GM12878 (cell line): ENCODE results near the gene FOXD2. TPM values are rescaled to one million over a fixed set of nuclear protein-coding genes. Genes with fewer than 3 reads are reported as not detected.

Experiments used
- ATAC-seq: fragments of 200-7000 bp; cut with Tn5 transposase; 3 replicates; pipeline ENCODE4 v1.9.1; 2020; ENCODE audit warnings: mild to moderate bottlenecking, moderate library complexity
- BruUV-seq: library from RNA; stranded (reverse); fragments of 400-500 nt; replicated peaks from 2 replicates; lab custom pipeline; 2021; lab: Mats Ljungman, UMichigan
- CTCF ChIA-PET: fragments of 300-600 bp; sonication (Branson Sonifier 250); formaldehyde crosslinking; extraction: SDS; loops from one replicate; lab custom pipeline; 2021; ENCODE audit warnings: inconsistent platforms; lab: Yijun Ruan, JAX
- POLR2A ChIA-PET: fragments of 350-600 bp; formaldehyde crosslinking; extraction: SDS; loops from one replicate; lab custom pipeline; 2021; ENCODE audit warnings: inconsistent platforms; lab: Charles Lee
- RAD21 ChIA-PET: fragments of 300-600 bp; sonication (Branson Sonifier 250); formaldehyde crosslinking; loops from one replicate; lab custom pipeline; 2023; ENCODE audit warnings: antibody characterized with exemption; ENCODE audit not compliant: unreplicated experiment; lab: Charles Lee
- SMC1A ChIA-PET: fragments of 300-600 bp; sonication (Branson Sonifier 250); formaldehyde crosslinking; loops from one replicate; lab custom pipeline; 2023; ENCODE audit not compliant: unreplicated experiment, uncharacterized antibody; lab: Charles Lee
- DNase-seq: peaks from one replicate; pipeline ENCODE4 v3.0.0-alpha.2; 2011; ENCODE audit warnings: low read depth, low spot score
- FAIRE-seq: peaks from 3 replicates; lab custom pipeline; 2011; peaks lifted over from hg19 to GRCh38; lab: Jason Lieb, UNC
- H2AFZ ChIP-seq: 2 replicates; pipeline ENCODE4 v1.6.0; 2011; ENCODE audit warnings: low read depth, low read length, control low read depth; ENCODE audit not compliant: control insufficient read depth
- H3K27ac ChIP-seq: 2 replicates; pipeline ENCODE4 v1.5.1; 2011; ENCODE audit warnings: control low read depth; ENCODE audit not compliant: control insufficient read depth, insufficient read depth
- H3K27me3 ChIP-seq, 2 experiments: replicated peaks in 1 of 2; 2 replicates each; pipeline versions ENCODE4 v1.6.0 to v1.6.1; 2011; ENCODE audit warnings: low read length in 1 of 2; ENCODE audit not compliant: control insufficient read depth in 2 of 2, insufficient read depth in 2 of 2
- H3K36me3 ChIP-seq, 2 experiments: 2 replicates each; pipeline ENCODE4 v1.5.1; 2011; ENCODE audit warnings: low read length in 1 of 2; ENCODE audit not compliant: control insufficient read depth in 2 of 2, insufficient read depth in 2 of 2
- H3K4me1 ChIP-seq: 2 replicates; pipeline ENCODE4 v1.6.1; 2011; ENCODE audit warnings: mild to moderate bottlenecking, low read length, moderate library complexity, mixed read lengths; ENCODE audit not compliant: control insufficient read depth, insufficient read depth
- H3K4me2 ChIP-seq: 2 replicates; pipeline ENCODE4 v1.6.0; 2011; ENCODE audit warnings: control low read depth; ENCODE audit not compliant: control insufficient read depth, insufficient read depth
- H3K4me3 ChIP-seq: fragments of 200-600 bp; sonication (generic); 2 replicates; pipeline ENCODE4 v1.5.1; 2016
- H3K79me2 ChIP-seq: 2 replicates; pipeline ENCODE4 v1.6.0; 2011; ENCODE audit warnings: low read length; ENCODE audit not compliant: control insufficient read depth, insufficient read depth
- H3K9ac ChIP-seq: 2 replicates; pipeline ENCODE4 v1.8.0; 2011; ENCODE audit warnings: low read length, control low read depth, mixed read lengths; ENCODE audit not compliant: control insufficient read depth, insufficient read depth
- H3K9me3 ChIP-seq: replicated peaks from 3 replicates; pipeline ENCODE4 v1.5.1; 2011; ENCODE audit warnings: mild to moderate bottlenecking, low read length; ENCODE audit not compliant: control insufficient read depth, insufficient read depth
- H4K20me1 ChIP-seq: 2 replicates; pipeline ENCODE4 v1.6.0; 2011; ENCODE audit not compliant: control insufficient read depth, insufficient read depth
- BRCA1 ChIP-seq: IDR thresholded peaks from 2 replicates; pipeline ENCODE4 v1.6.1; 2011; ENCODE audit warnings: low read depth, low read length, improper control_type of control experiment
- CBFB ChIP-seq: IDR thresholded peaks from 2 replicates; pipeline ENCODE4 v1.6.1; 2016; ENCODE audit warnings: antibody characterized with exemption, low read depth
- CEBPB ChIP-seq, 2 experiments: fragments of 150-350 bp in 1 of 2; IDR thresholded peaks; 2 replicates each; pipeline ENCODE4 v1.6.1; 2012 to 2014; ENCODE audit warnings: low read depth in 2 of 2, low read length in 2 of 2, borderline replicate concordance in 1 of 2, inconsistent platforms in 1 of 2
- CHD2 ChIP-seq: IDR thresholded peaks from 2 replicates; pipeline ENCODE4 v1.6.1; 2011; ENCODE audit warnings: low read depth, low read length, improper control_type of control experiment, borderline replicate concordance
- CREB1 ChIP-seq: IDR thresholded peaks from 2 replicates; pipeline ENCODE4 v1.6.1; 2012; ENCODE audit warnings: low read depth, mild to moderate bottlenecking, inconsistent platforms
- CREM ChIP-seq: IDR thresholded peaks from 2 replicates; pipeline ENCODE4 v1.6.1; 2014; ENCODE audit warnings: antibody characterized with exemption, low read depth
- HDAC6 ChIP-seq: fragments of 200-600 bp; sonication (generic); IDR thresholded peaks from one replicate; pipeline ENCODE4 v1.8.0; 2017; ENCODE audit warnings: antibody characterized with exemption; ENCODE audit not compliant: unreplicated experiment
- JUND ChIP-seq: IDR thresholded peaks from 2 replicates; pipeline ENCODE4 v1.6.1; 2012; ENCODE audit warnings: low read depth, mild to moderate bottlenecking, low read length, improper control_type of control experiment, moderate library complexity
- NFYA ChIP-seq: IDR thresholded peaks from 2 replicates; pipeline ENCODE4 v1.6.1; 2011; ENCODE audit warnings: low read depth, mild to moderate bottlenecking, low read length, improper control_type of control experiment, borderline replicate concordance
- NFYB ChIP-seq: IDR thresholded peaks from 2 replicates; pipeline ENCODE4 v1.6.1; 2011; ENCODE audit warnings: low read depth, mild to moderate bottlenecking, low read length, improper control_type of control experiment, moderate library complexity; ENCODE audit not compliant: insufficient read depth
- NRF1 ChIP-seq: conservative IDR thresholded peaks from 2 replicates; pipeline ENCODE4 v1.6.1; 2011; ENCODE audit warnings: mild to moderate bottlenecking, low read depth, low read length, improper control_type of control experiment
- POLR2AphosphoS2 ChIP-seq: IDR thresholded peaks from 2 replicates; pipeline ENCODE4 v1.6.1; 2011; ENCODE audit warnings: low read depth, mild to moderate bottlenecking, low read length, improper control_type of control experiment, moderate library complexity
- SIN3A ChIP-seq: IDR thresholded peaks from 2 replicates; pipeline ENCODE4 v1.6.1; 2012; ENCODE audit warnings: low read depth, low read length, improper control_type of control experiment
- SIX5 ChIP-seq: IDR thresholded peaks from 2 replicates; pipeline ENCODE4 v1.6.1; 2011; ENCODE audit warnings: mild to moderate bottlenecking, low read depth, low read length, moderate library complexity; ENCODE audit not compliant: severe bottlenecking
- SREBF2 ChIP-seq: IDR thresholded peaks from 2 replicates; pipeline ENCODE4 v1.6.1; 2012; ENCODE audit warnings: mild to moderate bottlenecking, low read length
- STAT1 ChIP-seq: fragments of 450-650 bp; conservative IDR thresholded peaks from 2 replicates; pipeline ENCODE4 v1.6.1; 2014; ENCODE audit warnings: antibody characterized with exemption, mild to moderate bottlenecking
- TCF3 ChIP-seq: IDR thresholded peaks from 2 replicates; pipeline ENCODE4 v1.6.1; 2012; ENCODE audit warnings: low read depth, mild to moderate bottlenecking, low read length, borderline replicate concordance; ENCODE audit not compliant: insufficient read depth
- ZNF622 ChIP-seq: fragments of 450-650 bp; IDR thresholded peaks from 2 replicates; pipeline ENCODE4 v1.6.1; 2017; ENCODE audit warnings: mild to moderate bottlenecking, inconsistent platforms
- WGBS: methylation state at CpG from one replicate; pipeline ENCODE4 v1.1.6; 2016; ENCODE audit warnings: low lambda C conversion rate; ENCODE audit not compliant: insufficient replicate concordance, insufficient coverage; ENCODE audit errors: missing lambda C conversion rate; 5-methylcytosine and 5-hydroxymethylcytosine counted together
- in situ Hi-C: fragments of 300-500 bp; cut with MboI; formaldehyde crosslinking; loops from 9 replicates; pipeline ENCODE4 v1.14.3; 2018; ENCODE audit warnings: mixed read lengths
- intact Hi-C: fragments of 100-400 bp; cut with micrococcal nuclease; formaldehyde crosslinking; loops from one replicate; pipeline ENCODE4 v1.14.2; 2022; ENCODE audit not compliant: unreplicated experiment
- polyA plus RNA-seq, 11 experiments: library from polyadenylated mRNA; depleted of rRNA in 4 of 11; unstranded in 6 of 11; stranded (reverse) in 5 of 11; fragments of >200 nt; fragmentation: Nextera tagmentation in 4 of 11; fragmentation: Illumina TruSeq in 1 of 11; extraction: Ambion mirVana in 4 of 11; extraction: Trizol in 1 of 11; gene quantifications; 1 replicate in 1 of 11; 2 replicates in 10 of 11; pipeline versions ENCODE4 v1.2.1 to v1.2.3, GENCODE V29; 2011 to 2016; ENCODE audit warnings: inconsistent platforms in 2 of 11, missing spikeins in 2 of 11, low read depth in 1 of 11
- total RNA-seq, 4 experiments: library from RNA; depleted of rRNA in 3 of 4; stranded (reverse); fragments of >200 nt in 3 of 4; fragmentation: Illumina TruSeq in 1 of 4; extraction: Trizol in 1 of 4; gene quantifications; 2 replicates each; pipeline versions ENCODE4 v1.2.1 to v1.2.3, GENCODE V29; 2013 to 2021
- TF ChIP-seq, protein P1 (sequence below): fragments of 150-350 bp; IDR thresholded peaks from 2 replicates; pipeline ENCODE4 v1.6.1; 2016; ENCODE audit warnings: low read depth, low read length
- TF ChIP-seq, protein P2 (sequence below): IDR thresholded peaks from 2 replicates; pipeline ENCODE4 v1.6.1; 2012; ENCODE audit warnings: low read depth, low read length, improper control_type of control experiment

FOXD2 gene
- total and polyA plus RNA-seq, 10 of the 15 experiments (the other 5 are each of a cell fraction or from before 2014, with no cell fraction given) = under 0.01 to 0.27 (median 0.04) TPM; not detected in 1

DNA sequence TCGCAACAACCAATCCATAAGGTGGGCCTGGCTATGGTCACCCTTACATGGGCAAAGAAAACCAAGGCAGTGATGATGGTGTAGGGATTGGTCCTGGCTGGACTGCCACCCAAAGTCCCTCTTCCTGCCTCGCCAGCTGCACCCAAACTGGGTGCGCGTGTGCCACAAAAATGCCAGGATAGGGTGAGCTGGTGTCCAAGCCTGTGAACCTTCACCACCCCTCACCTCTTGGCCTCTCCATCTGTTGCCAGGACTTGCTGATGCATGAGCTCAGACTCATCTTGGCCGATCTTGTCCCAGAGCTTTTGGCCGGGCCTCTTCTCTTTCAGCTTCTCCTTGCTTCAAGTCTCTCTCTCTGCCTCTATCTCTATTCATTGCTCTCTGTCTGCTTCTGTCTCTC is 41.8 kb downstream of the FOXD2 start (continued):
- TF ChIP-seq SIN3A (no peak), ZNF622 (no peak), SIX5 (no peak), CREM (no peak), TCF3 (no peak), BRCA1 (no peak), CREB1 (no peak), HDAC6 (no peak)
- TF ChIP-seq, protein P1, sequence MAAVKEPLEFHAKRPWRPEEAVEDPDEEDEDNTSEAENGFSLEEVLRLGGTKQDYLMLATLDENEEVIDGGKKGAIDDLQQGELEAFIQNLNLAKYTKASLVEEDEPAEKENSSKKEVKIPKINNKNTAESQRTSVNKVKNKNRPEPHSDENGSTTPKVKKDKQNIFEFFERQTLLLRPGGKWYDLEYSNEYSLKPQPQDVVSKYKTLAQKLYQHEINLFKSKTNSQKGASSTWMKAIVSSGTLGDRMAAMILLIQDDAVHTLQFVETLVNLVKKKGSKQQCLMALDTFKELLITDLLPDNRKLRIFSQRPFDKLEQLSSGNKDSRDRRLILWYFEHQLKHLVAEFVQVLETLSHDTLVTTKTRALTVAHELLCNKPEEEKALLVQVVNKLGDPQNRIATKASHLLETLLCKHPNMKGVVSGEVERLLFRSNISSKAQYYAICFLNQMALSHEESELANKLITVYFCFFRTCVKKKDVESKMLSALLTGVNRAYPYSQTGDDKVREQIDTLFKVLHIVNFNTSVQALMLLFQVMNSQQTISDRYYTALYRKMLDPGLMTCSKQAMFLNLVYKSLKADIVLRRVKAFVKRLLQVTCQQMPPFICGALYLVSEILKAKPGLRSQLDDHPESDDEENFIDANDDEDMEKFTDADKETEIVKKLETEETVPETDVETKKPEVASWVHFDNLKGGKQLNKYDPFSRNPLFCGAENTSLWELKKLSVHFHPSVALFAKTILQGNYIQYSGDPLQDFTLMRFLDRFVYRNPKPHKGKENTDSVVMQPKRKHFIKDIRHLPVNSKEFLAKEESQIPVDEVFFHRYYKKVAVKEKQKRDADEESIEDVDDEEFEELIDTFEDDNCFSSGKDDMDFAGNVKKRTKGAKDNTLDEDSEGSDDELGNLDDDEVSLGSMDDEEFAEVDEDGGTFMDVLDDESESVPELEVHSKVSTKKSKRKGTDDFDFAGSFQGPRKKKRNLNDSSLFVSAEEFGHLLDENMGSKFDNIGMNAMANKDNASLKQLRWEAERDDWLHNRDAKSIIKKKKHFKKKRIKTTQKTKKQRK = no peak
- TF ChIP-seq, all 136 proteins: peak for 0

DNA sequence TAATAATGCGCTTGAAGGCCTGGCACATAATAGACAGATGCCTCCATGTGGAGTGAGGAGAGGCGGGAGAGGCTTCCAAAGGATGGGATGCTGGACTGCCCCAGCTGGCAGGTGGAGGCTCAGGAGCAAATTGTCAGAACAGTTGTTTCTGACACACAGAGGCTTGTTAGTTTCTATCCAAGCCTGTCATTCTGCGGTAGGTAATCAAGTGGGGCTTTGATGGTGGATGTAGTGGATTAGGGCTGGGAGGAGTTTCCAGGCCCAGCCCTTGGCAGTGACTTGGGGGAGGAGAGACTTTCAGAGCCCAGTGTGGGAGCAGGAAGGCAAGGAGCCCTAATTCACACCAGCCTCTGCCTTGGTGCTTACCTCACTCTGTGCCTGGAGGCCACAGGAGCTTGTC is 44.1 kb downstream of the FOXD2 start:
- ChIA-PET SMC1A (no interaction called here), POLR2A (interaction anchor here (0.5 kb wide), 1 partner anchor 46 kb away, joined by 3 read pairs; no protein-coding TSS in a partner anchor), CTCF (no interaction called here), RAD21 (no interaction called here)
- no peak overlapping the region for H3K4me2 ChIP-seq
- no peaks in the 10 kb centered on the region for H3K79me2 ChIP-seq
- H3K4me3 ChIP-seq = no peak overlapping the region
- no peaks in the 10 kb centered on the region for H3K4me1 ChIP-seq
- no peaks in the 10 kb centered on the region for H3K9me3 ChIP-seq
- in situ Hi-C loops = no loop called here
- BruUV-seq = no TSS peak
- no peaks in the 10 kb centered on the region for H3K36me3 ChIP-seq
- ATAC-seq (no peak), FAIRE-seq (no peak), DNase-seq (no peak)
- intact Hi-C loops = no loop called here
- H3K27ac ChIP-seq = no peak overlapping the region
- no peak overlapping the region for H2AFZ ChIP-seq
- WGBS = 37% methylated on average over 3 of the region's 3 CpGs
- no peaks in the 10 kb centered on the region for H4K20me1 ChIP-seq
- H3K27me3 ChIP-seq = no peaks in the 10 kb centered on the region; a peak in 1 of 4 replicates
- no peak overlapping the region for H3K9ac ChIP-seq
- TF ChIP-seq NFYA (no peak), CHD2 (no peak), NRF1 (no peak), CEBPB (IDR thresholded peaks at IDR 0.05; ENCODE audit: borderline replicate concordance in 1 of 2, low read depth in 2 of 2, low read length in 2 of 2) (no peak), POLR2AphosphoS2 (no peak), CBFB (no peak), JUND (no peak), STAT1 (no peak), SREBF2 (no peak), NFYB (no peak)
- TF ChIP-seq, protein P2, sequence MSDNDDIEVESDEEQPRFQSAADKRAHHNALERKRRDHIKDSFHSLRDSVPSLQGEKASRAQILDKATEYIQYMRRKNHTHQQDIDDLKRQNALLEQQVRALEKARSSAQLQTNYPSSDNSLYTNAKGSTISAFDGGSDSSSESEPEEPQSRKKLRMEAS = no peak
